Mucosa of descending colon (tissue), 3 donors: ENCODE measurements around the gene PABPC1L. TPM values are rescaled to one million over a fixed set of nuclear protein-coding genes. Genes with fewer than 3 reads are reported as not detected.

Experiments
- ATAC-seq: fragments of 200-7000 bp; cut with Tn5 transposase; one replicate; pipeline ENCODE4 v1.9.1; 2020; ENCODE audit warnings: mild to moderate bottlenecking, moderate library complexity
- DNase-seq, 3 donors: peaks; one replicate each; pipeline ENCODE4 v3.0.0-alpha.2; 2020
- H3K36me3 ChIP-seq: fragments of 200-600 bp; one replicate; pipeline ENCODE4 v1.8.0; 2021; ENCODE audit warnings: low read depth, mild to moderate bottlenecking
- H3K4me1 ChIP-seq: fragments of 200-600 bp; one replicate; pipeline ENCODE4 v1.8.0; 2021; ENCODE audit warnings: low read depth, mild to moderate bottlenecking
- H3K4me3 ChIP-seq: fragments of 200-600 bp; one replicate; pipeline ENCODE4 v1.8.0; 2021; ENCODE audit warnings: mild to moderate bottlenecking
- H3K9me3 ChIP-seq: fragments of 200-600 bp; one replicate; pipeline ENCODE4 v1.8.0; 2021; ENCODE audit warnings: mild to moderate bottlenecking
- intact Hi-C, 2 donors: fragments of 100-400 bp; cut with DNase I in 1 of 2; cut with micrococcal nuclease in 1 of 2; formaldehyde crosslinking; loops; one replicate each; pipeline versions ENCODE4 v1.11.0 to v1.11.1; 2022; cut with DNase I, micrococcal nuclease
- total RNA-seq, 3 donors: library from RNA; stranded (reverse); fragmentation: NEBNext Ultra II Directional in 2 of 3; extraction: Animal tissue kit (Norgen Biotek cat#: 25700) in 2 of 3; gene quantifications; one replicate each; pipeline versions ENCODE4 v1.2.1 to v1.2.4, GENCODE V29; 2021 to 2023
- TF ChIP-seq, protein P1 (sequence below): fragments of 200-600 bp; IDR thresholded peaks from one replicate; pipeline ENCODE4 v1.8.0; 2022; ENCODE audit warnings: antibody characterized with exemption, mild to moderate bottlenecking
- donor health status: DM: no; HTN: no; CAD: no; lungs with moderate emphysema.
- donor health status: DM: no; HTN: no; CAD: no.
- donor health status: DM: no; HTN: yes; CAD: no.

The PABPC1L gene
- total RNA-seq, 3 donors from 2014 or later: 13.3 to 21.6 (median 18.7) TPM

DNA sequence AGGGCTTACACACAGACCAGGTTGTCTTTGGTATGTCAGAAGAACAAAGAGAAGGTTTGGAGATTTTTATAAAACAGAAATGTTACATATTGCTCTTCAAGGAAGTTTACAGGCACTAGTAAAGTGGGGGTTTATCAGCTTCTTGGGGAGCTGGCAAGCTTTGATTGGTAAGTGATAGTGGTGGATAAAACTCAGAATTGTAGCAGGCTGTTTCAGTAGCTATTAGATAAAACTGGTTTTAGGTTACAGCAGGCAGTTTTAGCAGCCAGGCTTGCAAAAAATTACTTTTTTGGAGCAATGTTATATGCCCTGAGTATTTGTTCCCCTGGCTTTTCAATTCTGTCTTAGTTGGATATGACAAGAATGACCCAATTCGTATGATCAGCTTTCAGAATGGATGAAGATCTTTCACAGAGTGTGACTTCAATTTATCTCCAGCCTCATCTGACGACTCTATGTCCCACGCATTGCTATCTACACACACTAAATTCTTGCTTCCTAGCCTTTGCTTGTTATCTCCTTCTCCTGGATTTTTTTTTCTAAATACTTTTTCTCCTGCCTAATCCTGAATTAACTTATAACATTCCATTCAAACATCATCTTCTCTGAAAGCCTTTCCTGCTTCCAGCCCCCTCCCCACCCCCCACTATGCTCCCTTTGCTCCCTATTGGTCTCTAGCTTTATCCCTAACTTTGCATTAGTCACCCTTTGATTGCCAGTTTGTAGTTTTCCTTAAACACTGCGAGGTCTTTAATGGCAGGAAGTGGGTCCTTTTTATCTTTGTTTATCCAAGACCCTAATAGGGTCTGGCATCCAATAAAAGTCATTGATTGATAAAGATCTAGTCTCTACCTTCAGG, 51.4 kb downstream of the PABPC1L start:
- TF ChIP-seq, protein P1, sequence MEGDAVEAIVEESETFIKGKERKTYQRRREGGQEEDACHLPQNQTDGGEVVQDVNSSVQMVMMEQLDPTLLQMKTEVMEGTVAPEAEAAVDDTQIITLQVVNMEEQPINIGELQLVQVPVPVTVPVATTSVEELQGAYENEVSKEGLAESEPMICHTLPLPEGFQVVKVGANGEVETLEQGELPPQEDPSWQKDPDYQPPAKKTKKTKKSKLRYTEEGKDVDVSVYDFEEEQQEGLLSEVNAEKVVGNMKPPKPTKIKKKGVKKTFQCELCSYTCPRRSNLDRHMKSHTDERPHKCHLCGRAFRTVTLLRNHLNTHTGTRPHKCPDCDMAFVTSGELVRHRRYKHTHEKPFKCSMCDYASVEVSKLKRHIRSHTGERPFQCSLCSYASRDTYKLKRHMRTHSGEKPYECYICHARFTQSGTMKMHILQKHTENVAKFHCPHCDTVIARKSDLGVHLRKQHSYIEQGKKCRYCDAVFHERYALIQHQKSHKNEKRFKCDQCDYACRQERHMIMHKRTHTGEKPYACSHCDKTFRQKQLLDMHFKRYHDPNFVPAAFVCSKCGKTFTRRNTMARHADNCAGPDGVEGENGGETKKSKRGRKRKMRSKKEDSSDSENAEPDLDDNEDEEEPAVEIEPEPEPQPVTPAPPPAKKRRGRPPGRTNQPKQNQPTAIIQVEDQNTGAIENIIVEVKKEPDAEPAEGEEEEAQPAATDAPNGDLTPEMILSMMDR: no peak
- H3K4me1 ChIP-seq: peaks cover 6% of the 10 kb centered on the region
- no peak for ATAC-seq
- H3K36me3 ChIP-seq: no peaks in the 10 kb centered on the region
- no peaks in the 10 kb centered on the region for H3K9me3 ChIP-seq
- no peak overlapping the region for H3K4me3 ChIP-seq
- intact Hi-C loops: no loop called here
- no peak for DNase-seq

DNA sequence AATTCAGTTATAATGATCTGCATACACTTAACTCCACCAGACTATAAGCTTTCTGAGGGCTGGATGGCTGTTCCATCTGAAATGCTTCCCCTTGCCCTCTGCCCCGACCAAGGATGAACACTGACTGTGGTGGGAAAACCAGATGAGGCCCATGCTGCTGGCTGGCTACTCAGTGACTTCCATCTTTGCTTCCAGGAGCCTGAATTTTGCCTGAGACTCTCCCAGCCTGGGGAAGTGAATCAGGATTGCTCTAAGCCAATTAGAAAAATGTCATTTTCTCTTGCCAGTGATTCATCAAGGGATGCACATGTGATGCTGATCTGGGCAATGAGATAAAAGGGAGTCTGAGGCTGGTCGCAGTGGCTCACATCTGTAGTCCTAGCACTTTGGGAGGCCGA, 52.0 kb downstream of the PABPC1L start:
- Histone ChIP-seq H3K4me3 (no peak overlapping the region), H3K9me3 (no peaks in the 10 kb centered on the region), H3K36me3 (no peaks in the 10 kb centered on the region), H3K4me1 (peaks cover 6% of the 10 kb centered on the region)
- intact Hi-C loops: no loop called here
- TF ChIP-seq, protein P1: no peak
- DNase-seq: no peak
- no peak for ATAC-seq

DNA sequence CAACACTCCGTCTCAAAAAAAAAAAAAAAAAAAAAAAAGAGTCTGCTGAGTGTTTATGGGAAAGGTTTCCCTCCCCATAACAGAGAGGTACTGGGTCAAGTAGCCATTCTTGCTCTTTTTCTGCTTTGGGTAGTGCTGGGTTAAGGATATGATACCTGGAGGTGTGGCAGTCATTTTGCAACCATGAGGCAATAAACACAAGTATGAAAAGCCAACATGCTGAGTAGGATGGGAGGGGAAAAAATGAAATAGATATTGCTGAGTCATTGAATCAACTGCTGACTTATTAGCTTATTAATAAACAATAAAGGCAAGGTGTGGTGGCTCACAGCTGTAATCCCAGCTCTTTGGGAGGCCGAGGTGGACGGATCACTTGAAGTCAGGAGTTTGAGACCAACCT, 52.6 kb downstream of the PABPC1L start:
- H3K4me1 ChIP-seq: peaks cover 13% of the 10 kb centered on the region
- intact Hi-C loops: no loop called here
- no peaks in the 10 kb centered on the region for H3K36me3 ChIP-seq
- DNase-seq (no peak), ATAC-seq (no peak)
- no peaks in the 10 kb centered on the region for H3K9me3 ChIP-seq
- TF ChIP-seq, protein P1: no peak
- H3K4me3 ChIP-seq: no peak overlapping the region

DNA sequence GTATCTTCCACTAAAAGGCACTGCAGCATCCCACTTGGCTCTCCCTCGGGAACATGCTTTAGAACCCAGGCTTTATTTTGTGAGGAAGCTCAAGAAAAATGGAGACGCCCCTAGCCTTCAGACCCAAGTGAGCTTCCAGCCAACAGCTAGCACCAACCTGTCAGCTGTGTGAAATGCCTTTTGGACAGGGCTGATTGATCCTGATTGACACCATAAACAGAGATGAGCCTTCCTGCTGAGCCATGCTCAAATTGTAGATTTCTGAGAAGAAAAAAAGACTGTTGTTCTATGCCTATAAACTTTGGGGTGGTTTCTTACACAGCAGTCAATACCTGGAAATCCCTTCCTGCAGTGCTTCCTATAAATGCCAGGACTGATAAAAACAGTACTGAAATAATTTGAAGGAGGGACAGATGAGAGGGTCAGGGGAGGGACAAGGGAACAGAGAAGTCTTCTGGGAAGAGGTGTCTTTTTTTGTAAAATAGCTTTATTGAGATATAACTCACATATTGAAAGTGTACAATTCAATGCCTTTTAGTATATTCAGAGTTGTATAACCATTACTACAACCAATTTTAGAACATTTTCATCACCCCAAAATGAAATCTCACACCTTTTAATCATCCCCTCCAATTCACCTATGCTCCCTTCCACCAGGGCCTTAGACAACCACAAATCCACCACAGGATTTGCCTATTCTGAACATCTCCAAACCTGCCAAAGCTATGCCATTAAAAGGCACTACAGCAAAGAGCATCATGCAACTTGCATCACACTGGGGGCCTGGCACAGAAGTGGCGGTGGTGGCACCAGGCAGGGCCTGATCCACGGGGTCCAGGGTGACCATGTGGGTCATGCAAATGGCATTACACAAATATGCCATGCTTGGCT, 53.7 kb downstream of the PABPC1L start:
- intact Hi-C loops: no loop called here
- H3K36me3 ChIP-seq: no peaks in the 10 kb centered on the region
- H3K4me1 ChIP-seq: peaks cover 19% of the 10 kb centered on the region
- no peak for DNase-seq
- H3K4me3 ChIP-seq: no peak overlapping the region
- ATAC-seq: no peak
- H3K9me3 ChIP-seq: no peaks in the 10 kb centered on the region
- TF ChIP-seq, protein P1: no peak

DNA sequence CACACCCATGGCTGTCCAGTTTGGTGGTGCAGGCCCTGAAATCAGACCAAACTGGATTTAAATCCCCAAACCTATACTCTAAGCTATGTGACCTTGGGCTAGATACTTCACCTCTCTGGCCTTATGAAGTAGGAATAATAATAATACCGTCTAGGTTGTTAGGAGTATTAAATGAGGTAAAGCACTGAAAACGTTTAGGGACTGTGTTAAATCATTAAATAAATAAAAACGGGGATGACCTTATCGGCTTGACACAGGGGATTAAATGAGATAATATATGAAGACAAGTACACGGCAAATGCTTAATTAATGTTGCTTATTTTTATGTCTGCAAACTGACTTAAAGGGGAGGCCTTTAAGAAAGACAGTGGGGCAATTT, 55.8 kb downstream of the PABPC1L start:
- no peaks in the 10 kb centered on the region for H3K36me3 ChIP-seq
- intact Hi-C loops: no loop called here
- ATAC-seq: no peak

More for the DNA sequence above, 55.8 kb downstream of the PABPC1L start:
- Histone ChIP-seq H3K4me3 (no peak overlapping the region), H3K4me1 (peaks cover 17% of the 10 kb centered on the region), H3K9me3 (no peaks in the 10 kb centered on the region)
- DNase-seq: no peak
- TF ChIP-seq, protein P1: no peak
